ENCODE results near the gene FAF1. TPM values are rescaled to one million over a fixed set of nuclear protein-coding genes. Genes with fewer than 3 reads are reported as not detected.

Gene FAF1
- total RNA-seq, 2 donors from 2014 or later: 48.8 to 52.6 TPM

DNA sequence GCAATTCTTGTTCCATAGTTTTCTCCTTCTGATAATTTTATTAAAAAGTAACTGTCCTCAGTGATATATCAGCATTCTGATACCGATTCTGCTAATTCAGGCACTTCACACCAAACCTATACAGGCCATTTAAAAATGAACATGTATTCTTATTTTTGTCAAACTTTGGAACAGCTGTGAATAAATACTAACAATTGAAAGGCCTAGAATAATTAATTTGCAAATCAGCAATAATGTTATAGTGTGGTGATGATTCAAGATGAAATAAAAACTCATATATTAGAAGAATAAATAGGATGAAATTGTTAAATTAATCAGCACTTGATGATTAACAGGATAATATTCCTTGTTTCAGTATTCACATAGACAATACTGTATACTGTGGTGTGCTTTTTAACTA lies 19.9 kb upstream of the FAF1 start:
- DNase-seq (no peak), ATAC-seq (no peak)
- intact Hi-C loops (cut with DNase I, micrococcal nuclease): no loop called here

DNA sequence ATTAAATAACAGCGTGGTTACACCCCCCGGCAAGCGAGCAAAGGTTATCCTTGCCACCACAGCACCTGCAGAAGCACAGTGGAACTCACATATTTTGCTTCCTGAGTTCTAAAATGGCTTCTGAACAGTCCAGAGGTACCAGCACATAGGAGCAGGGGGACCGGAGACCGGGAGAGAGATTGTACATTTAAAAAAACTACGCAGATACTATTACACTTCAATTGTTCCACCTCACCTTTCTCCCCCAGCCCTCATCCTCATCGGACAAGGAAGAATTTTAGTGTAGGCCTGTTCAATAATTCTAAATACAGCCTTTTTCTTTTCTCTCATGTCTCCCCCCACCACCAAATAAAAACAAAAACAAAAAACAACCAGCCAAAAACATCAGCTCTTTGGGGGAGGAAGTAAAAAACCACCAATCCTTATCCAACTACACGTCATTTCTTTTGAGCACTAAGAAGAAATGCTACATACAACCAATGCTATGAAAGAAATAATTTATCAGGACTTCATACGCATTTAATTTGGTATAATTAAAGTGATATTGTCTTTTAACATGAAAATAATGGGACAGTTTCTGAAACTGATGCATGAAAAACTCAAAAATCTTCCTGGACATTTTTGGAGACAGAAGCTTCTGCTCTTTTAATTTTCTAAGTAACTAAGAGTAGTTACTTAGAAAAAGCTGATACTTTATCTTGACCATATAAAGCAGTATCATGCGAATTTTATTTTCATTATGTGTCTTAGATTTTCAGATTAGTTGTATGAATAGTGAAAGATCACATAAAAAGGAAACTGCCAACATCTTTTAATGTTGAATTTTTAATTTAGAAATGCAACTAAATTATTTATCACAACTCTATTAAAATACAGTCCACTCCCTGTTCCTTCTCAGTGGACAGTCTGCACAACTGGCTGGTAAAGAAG lies 19.1 kb upstream of the FAF1 start:
- intact Hi-C loops (cut with DNase I, micrococcal nuclease): no loop called here
- DNase-seq (peak; percentile 47 to 53), ATAC-seq (peak; percentile 76)

DNA sequence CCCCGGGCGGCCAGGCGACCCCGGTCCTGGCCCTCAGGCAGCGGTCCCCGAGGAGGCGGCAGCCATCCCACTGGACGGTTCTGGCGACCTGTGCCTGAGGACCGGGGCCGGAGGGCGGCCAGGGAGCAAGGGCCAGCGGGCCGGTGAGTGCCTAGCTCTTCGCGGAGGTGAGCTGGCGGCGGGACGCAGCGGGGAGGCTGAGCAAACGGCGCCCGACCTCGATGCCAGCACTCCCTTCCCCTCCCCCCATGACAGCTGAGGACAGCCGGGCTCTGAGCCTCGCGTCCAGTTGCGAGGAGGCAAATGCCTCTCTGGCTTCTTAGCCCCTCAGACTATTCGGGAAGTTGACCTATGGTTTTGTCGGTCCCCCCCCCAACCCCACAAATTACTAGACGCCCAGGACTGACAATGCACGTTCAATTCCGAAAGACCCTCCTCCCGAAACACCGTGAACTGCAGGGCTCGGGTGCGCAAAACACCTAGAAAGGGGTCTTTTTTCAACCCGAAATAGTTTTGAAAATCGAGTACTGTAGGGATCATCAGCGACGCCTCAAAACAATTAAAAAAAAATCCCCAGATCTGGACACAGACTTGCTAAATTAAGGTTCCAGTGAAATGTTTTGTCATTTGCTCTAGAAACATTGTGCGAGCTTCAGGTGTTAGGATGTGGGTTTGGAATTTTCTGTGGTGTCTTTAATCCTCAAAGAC lies 18.2 kb upstream of the FAF1 start:
- intact Hi-C loops (cut with DNase I, micrococcal nuclease): no loop called here
- DNase-seq (peak; percentile 69 to 78), ATAC-seq (peak; percentile 85)

- DNase-seq: peak; percentile 53 to 72
- intact Hi-C loops (cut with DNase I, micrococcal nuclease): no loop called here
Observed at GRCh38 chr1:50977575-50978143, 17.6 kb upstream of the FAF1 start.

GRCh38 chr1:50976890-50977574 lies 17.0 kb upstream of the FAF1 start:
- peak; percentile 28 to 32 for DNase-seq
- intact Hi-C loops (cut with DNase I, micrococcal nuclease): no loop called here
- ATAC-seq: peak; percentile 30

More at GRCh38 chr1:50977575-50978143, 17.6 kb upstream of the FAF1 start:
- ATAC-seq: peak; percentile 82

DNA sequence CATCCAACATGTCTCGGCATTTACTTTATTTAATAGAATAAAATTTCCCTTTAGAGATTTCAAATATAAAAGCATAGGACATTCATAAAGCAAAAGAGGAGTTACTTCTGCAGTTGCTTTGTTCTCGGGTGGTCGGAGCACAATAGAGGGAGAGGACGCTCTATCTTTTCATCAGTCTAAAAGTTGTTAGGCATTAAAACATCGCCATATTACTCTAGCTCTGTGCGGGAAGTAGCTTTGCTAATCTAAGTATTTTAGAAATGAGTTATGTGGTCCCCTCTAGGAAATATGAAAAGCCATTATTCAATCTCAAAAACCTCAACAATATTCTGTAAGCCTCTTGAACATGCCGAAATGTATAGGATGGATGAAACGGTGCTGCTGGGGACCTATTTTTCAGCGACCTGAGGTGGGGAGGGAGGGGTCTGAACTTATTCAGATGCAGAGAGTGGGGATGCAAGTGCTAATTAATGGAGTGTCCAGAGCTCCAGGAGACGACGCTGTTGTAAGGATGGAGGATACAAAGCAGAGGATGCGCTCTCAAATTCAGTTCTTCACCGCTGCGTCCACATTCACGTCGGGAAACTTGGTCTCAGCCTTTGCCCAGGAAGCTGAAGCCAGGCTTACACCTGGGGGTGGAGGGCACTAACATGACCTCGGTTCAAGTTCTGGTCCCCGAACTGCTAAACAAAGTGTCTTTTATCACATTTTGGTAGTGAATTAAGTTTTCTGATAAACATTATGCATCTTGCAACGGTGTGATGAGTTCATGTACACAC lies 16.2 kb upstream of the FAF1 start:
- intact Hi-C loops (cut with DNase I, micrococcal nuclease): no loop called here
- DNase-seq (no peak), ATAC-seq (no peak)

- DNase-seq (no peak), ATAC-seq (no peak)
- intact Hi-C loops (cut with DNase I, micrococcal nuclease): no loop called here
Observed at GRCh38 chr1:50975436-50975835, 15.4 kb upstream of the FAF1 start.

- DNase-seq (no peak), ATAC-seq (no peak)
- intact Hi-C loops (cut with DNase I, micrococcal nuclease): no loop called here
Observed at GRCh38 chr1:50974618-50974935, 14.5 kb upstream of the FAF1 start.

- ATAC-seq: no peak
- intact Hi-C loops (cut with DNase I, micrococcal nuclease): no loop called here
- DNase-seq: no peak
Observed at GRCh38 chr1:50973875-50974617, 14.0 kb upstream of the FAF1 start.

- DNase-seq: no peak
- intact Hi-C loops (cut with DNase I, micrococcal nuclease): no loop called here
- no peak for ATAC-seq
Observed at GRCh38 chr1:50973255-50973654, 13.2 kb upstream of the FAF1 start.

DNA sequence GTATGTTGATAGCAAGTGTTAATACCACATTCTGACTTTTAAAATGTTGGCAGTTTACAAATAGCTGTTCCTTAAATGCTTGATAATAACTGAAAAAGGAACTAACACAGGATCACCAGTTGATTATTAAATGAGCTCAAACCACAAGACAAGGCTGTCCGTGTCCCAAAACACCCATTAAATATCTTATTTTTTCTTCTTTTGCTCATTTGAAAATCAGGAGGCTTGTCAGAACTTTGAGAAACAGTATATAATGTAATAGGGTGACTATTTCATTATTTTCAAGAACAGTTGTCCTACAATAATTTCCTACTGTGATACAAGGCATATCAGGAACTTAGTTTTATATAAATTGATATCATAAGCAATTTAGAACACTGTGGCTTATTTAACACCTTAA lies 12.7 kb upstream of the FAF1 start:
- no peak for ATAC-seq
- no peak for DNase-seq
- intact Hi-C loops (cut with DNase I, micrococcal nuclease): no loop called here

DNA sequence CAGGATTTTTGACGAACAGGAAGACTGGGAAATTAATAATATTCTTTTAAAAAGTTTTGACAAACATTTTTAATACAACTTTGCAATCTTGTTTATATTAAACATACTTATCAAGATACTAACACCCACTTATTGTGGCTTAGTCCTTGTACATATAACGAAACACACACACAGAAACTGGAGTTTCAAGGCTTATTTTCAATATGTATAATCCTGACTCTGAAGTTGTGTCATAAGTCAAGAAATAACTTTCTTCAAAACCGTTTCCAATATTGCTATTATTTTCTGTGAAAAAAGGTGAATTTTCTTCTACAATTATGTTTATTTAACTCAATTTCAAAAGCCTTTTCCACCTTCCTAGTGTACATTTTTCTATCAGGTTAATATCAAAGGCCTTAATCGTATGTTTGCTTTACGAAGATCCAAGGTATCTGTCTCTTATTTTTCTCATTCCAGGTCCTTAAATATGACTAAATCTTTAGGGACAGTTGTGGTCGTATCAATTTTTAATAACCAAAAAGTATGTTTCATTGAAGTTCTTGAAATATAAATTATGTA lies 11.8 kb upstream of the FAF1 start:
- intact Hi-C loops (cut with DNase I, micrococcal nuclease): no loop called here
- ATAC-seq: no peak
- DNase-seq: no peak

GRCh38 chr1:50970931-50971582 lies 11.0 kb upstream of the FAF1 start:
- intact Hi-C loops (cut with DNase I, micrococcal nuclease): no loop called here
- ATAC-seq: no peak
- no peak for DNase-seq

GRCh38 chr1:50970509-50970887 lies 10.4 kb upstream of the FAF1 start:
- ATAC-seq (no peak), DNase-seq (no peak)
- intact Hi-C loops (cut with DNase I, micrococcal nuclease): no loop called here

DNA sequence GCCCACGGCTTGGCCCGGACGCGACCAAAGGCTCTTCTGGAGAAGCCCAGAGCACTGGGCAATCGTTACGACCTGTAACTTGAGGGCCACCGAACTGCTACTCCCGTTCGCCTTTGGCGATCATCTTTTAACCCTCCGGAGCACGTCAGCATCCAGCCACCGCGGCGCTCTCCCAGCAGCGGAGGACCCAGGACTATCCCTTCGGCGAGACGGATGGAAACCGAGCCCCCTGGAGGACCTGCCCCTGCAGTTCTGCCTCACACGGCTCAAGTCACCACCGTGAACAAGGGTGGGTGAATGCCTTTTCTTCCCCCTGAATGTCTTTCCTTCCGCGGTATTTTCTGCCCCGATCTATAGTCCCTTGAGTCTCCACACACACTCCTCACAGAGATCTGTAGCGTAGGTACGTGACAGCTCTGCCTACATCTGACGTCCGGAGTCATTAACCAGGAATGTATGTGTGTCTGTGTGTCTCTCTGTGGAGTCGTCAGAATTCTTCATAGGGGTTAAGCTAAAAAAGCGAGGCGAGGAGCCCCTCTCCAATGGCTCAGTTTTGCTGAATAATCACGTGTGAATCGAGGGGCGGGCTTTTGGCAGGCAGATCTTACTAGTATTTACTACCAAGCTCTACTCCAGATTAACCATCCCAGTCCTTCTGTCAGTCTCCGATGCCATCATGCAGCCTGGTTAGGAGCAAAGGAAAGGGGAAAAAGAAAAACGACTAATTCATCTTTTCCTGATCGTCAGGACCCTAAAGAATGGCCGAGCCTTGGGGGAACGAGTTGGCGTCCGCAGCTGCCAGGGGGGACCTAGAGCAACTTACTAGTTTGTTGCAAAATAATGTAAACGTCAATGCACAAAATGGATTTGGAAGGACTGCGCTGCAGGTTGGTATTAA lies 9.8 kb upstream of the FAF1 start, which contains the start of gene CDKN2C:
CDKN2C (plus strand) TSS at position 635 of the 898 bp plus-strand sequence; CDS start at position 759, 124 bp downstream.
- ATAC-seq (peak; percentile 43), DNase-seq (peak; percentile 77 to 83)
- intact Hi-C loops (cut with DNase I, micrococcal nuclease): no loop called here
